ENCODE data around the gene DHX36. TPM values are rescaled to one million over a fixed set of nuclear protein-coding genes. Genes with fewer than 3 reads are reported as not detected.

The DHX36 gene
- total and polyA plus RNA-seq, 2 of the 4 experiments (the other 2 are of a cell fraction) = 27.1 to 30.2 TPM

DNA sequence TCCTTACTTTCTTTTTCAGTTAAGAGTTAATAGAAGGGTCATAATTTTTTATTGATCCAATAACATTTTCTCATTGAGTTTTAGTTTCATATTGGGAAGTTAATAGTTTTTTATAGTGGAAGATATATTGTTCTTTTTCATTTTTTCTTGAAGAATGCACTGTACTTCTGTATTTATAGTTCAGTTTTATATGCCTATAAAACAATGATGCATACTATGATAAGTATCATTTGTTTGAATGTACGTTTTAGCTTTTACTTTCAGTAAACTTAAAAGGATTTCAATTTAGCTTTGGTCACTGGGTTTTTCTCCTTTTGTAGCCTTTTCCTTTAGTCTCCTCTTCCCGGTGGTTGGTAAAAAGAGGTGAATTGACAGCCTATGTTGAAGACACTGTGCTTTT, 98.8 kb downstream of the DHX36 start:
- DNase-seq = no peak
- no peak overlapping the region for H2BK20ac ChIP-seq (ENCODE audit: low read depth, low read length)
- H3K27me3 ChIP-seq (ENCODE audit: control insufficient read depth, insufficient read depth, low read length) = no peaks in the 10 kb centered on the region
- H4K20me1 ChIP-seq (ENCODE audit: insufficient read depth, low read length) = no peaks in the 10 kb centered on the region
- H2BK5ac ChIP-seq (ENCODE audit: low read depth, low read length, poor library complexity, severe bottlenecking) = no peak overlapping the region
- no peaks in the 10 kb centered on the region for H3K9me3 ChIP-seq (ENCODE audit: control insufficient read depth, insufficient read depth, low read length)
- no peak overlapping the region for H4K91ac ChIP-seq (ENCODE audit: insufficient read depth, low read depth, low read length)
- H4K5ac ChIP-seq (ENCODE audit: low read depth, low read length) = no peak overlapping the region
- H3K9me1 ChIP-seq (ENCODE audit: insufficient read depth, low read length) = no peaks in the 10 kb centered on the region
- H3K79me1 ChIP-seq (ENCODE audit: low read depth in 1 of 2, low read length in 2 of 2) = no peaks in the 10 kb centered on the region
- H2BK120ac ChIP-seq (ENCODE audit: low read depth, low read length) = no peak overlapping the region
- no peak overlapping the region for H3K23ac ChIP-seq (ENCODE audit: low read depth, low read length)
- H3K27ac ChIP-seq (ENCODE audit: insufficient read depth, low read length) = no peak overlapping the region
- in situ Hi-C loops (cut with MboI; ENCODE audit: low sequenced_read_pairs) = loop anchor here (25.0 kb wide), 1 partner anchor 1213 kb away; no protein-coding TSS in a partner anchor
- H3K9ac ChIP-seq (ENCODE audit: low read depth, low read length) = no peak overlapping the region
- no peak overlapping the region for H2AK9ac ChIP-seq (replicated peaks; ENCODE audit: low read depth, low read length, poor library complexity)
- ChIA-PET CTCF (interaction anchor here (0.5 kb wide), 1 partner anchor 230 kb away, joined by 3 read pairs; no protein-coding TSS in a partner anchor), POLR2A (ENCODE audit: unreplicated experiment) (no interaction called here)
- no peak overlapping the region for H3K14ac ChIP-seq (replicated peaks; ENCODE audit: low read depth, low read length)
- H3K4me1 ChIP-seq (ENCODE audit: control insufficient read depth, insufficient read depth, low read length) = 0 out of 2 replicates have a peak, but pooled peaks cover 2% of the 10 kb centered on the region
- no peak overlapping the region for H3K4ac ChIP-seq (ENCODE audit: low read depth, low read length)
- no peak overlapping the region for H4K8ac ChIP-seq (ENCODE audit: low read depth in 2 of 2, low read length in 2 of 2)
- TF ChIP-seq SMC3 (IDR thresholded peaks at IDR 0.05; ENCODE audit: low read depth, low read length) (no peak), RFX5 (IDR thresholded peaks at IDR 0.05; ENCODE audit: low read depth, low read length) (no peak), POLR2A (IDR thresholded peaks at IDR 0.05; ENCODE audit: low read depth, low read length) (no peak), CEBPB (IDR thresholded peaks at IDR 0.05; ENCODE audit: low read depth, low read length) (no peak), MXI1 (IDR thresholded peaks at IDR 0.05; ENCODE audit: borderline replicate concordance, low read depth, low read length) (no peak), RCOR1 (IDR thresholded peaks at IDR 0.05; ENCODE audit: insufficient replicate concordance, low read length) (no peak), MAZ (IDR thresholded peaks at IDR 0.05; ENCODE audit: borderline replicate concordance, low read depth, low read length) (no peak), BHLHE40 (IDR thresholded peaks at IDR 0.05; ENCODE audit: low read depth, low read length) (no peak), MAFK (IDR thresholded peaks at IDR 0.05; ENCODE audit: low read depth, low read length) (no peak), NFE2L2 (IDR thresholded peaks at IDR 0.05; ENCODE audit: low read depth, low read length) (no peak)
- TF ChIP-seq, protein P1, sequence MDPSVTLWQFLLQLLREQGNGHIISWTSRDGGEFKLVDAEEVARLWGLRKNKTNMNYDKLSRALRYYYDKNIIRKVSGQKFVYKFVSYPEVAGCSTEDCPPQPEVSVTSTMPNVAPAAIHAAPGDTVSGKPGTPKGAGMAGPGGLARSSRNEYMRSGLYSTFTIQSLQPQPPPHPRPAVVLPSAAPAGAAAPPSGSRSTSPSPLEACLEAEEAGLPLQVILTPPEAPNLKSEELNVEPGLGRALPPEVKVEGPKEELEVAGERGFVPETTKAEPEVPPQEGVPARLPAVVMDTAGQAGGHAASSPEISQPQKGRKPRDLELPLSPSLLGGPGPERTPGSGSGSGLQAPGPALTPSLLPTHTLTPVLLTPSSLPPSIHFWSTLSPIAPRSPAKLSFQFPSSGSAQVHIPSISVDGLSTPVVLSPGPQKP (IDR thresholded peaks at IDR 0.05; ENCODE audit: borderline replicate concordance, low read depth, low read length) = no peak
- TF ChIP-seq, protein P2, sequence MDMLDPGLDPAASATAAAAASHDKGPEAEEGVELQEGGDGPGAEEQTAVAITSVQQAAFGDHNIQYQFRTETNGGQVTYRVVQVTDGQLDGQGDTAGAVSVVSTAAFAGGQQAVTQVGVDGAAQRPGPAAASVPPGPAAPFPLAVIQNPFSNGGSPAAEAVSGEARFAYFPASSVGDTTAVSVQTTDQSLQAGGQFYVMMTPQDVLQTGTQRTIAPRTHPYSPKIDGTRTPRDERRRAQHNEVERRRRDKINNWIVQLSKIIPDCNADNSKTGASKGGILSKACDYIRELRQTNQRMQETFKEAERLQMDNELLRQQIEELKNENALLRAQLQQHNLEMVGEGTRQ (IDR thresholded peaks at IDR 0.05; ENCODE audit: low read depth, low read length) = no peak
- no peaks in the 10 kb centered on the region for H3K36me3 ChIP-seq (ENCODE audit: control insufficient read depth, insufficient read depth, low read length)
- H2AFZ ChIP-seq (replicated peaks; ENCODE audit: low read length, poor library complexity) = no peak overlapping the region
- H2BK15ac ChIP-seq (ENCODE audit: low read depth, low read length) = no peak overlapping the region
- WGBS, 2 experiments (ENCODE audit: extremely low coverage in 2 of 2, insufficient read length in 1 of 2) = no CpG with 5 or more reads among the region's 2 CpGs
- ATAC-seq (ENCODE audit: low read depth) = no peak
- dilution Hi-C loops (cut with HindIII; ENCODE audit: low sequenced_read_pairs, unreplicated experiment) = no loop called here
- no peak overlapping the region for H2AK5ac ChIP-seq (ENCODE audit: low read depth, low read length)
- H3K4me3 ChIP-seq (ENCODE audit: insufficient read depth, low read depth, low read length) = no peak overlapping the region
- no peak overlapping the region for H3K4me2 ChIP-seq (ENCODE audit: low read depth, low read length)
- BruUV-seq (replicated peaks) = no TSS peak
- no peak overlapping the region for H3K18ac ChIP-seq (ENCODE audit: low read depth, low read length)
- intact Hi-C loops (cut with micrococcal nuclease) = no loop called here
- no peak overlapping the region for H3K56ac ChIP-seq (ENCODE audit: extremely low read depth, insufficient read depth, low read length)

Data from IMR-90 (cell line).